CD14-positive monocyte (primary cell): ENCODE measurements around the gene NMT1. TPM values are rescaled to one million over a fixed set of nuclear protein-coding genes. Genes with fewer than 3 reads are reported as not detected.

Source experiments
- DNase-seq, 3 donors: peaks; one replicate each; pipeline ENCODE4 v3.0.0-alpha.2; 2011 to 2022
- H2AFZ ChIP-seq: 2 replicates; pipeline ENCODE4 v1.6.0; 2012; ENCODE audit warnings: mild to moderate bottlenecking, low read depth, low read length, inconsistent platforms; ENCODE audit not compliant: insufficient read depth, poor library complexity, severe bottlenecking
- H3K27ac ChIP-seq, 2 donors: 1 replicate in 1 of 2; 2 replicates in 1 of 2; pipeline ENCODE4 v1.5.1; 2012 to 2013; ENCODE audit warnings: low read length in 2 of 2, control low read depth in 1 of 2, inconsistent platforms in 1 of 2, low read depth in 1 of 2, mild to moderate bottlenecking in 1 of 2
- H3K27me3 ChIP-seq, 2 donors: one replicate each; pipeline versions ENCODE4 v1.6.0 to v1.6.1; 2011 to 2013; ENCODE audit warnings: low read length in 2 of 2; ENCODE audit not compliant: control insufficient read depth in 2 of 2, insufficient read depth in 2 of 2
- H3K36me3 ChIP-seq, 2 donors: replicated peaks in 1 of 2; 1 replicate in 1 of 2; 2 replicates in 1 of 2; pipeline versions ENCODE4 v1.5.1 to v1.6.1; 2012 to 2013; ENCODE audit warnings: low read length in 2 of 2, control low read depth in 1 of 2, inconsistent platforms in 1 of 2, mild to moderate bottlenecking in 1 of 2; ENCODE audit not compliant: insufficient read depth in 2 of 2, control insufficient read depth in 1 of 2
- H3K4me1 ChIP-seq, 2 donors: 1 replicate in 1 of 2; 2 replicates in 1 of 2; pipeline versions ENCODE4 v1.5.1 to v1.6.1; 2012 to 2013; ENCODE audit warnings: low read length in 2 of 2, control low read depth in 1 of 2, inconsistent platforms in 1 of 2, mild to moderate bottlenecking in 1 of 2, moderate library complexity in 1 of 2; ENCODE audit not compliant: insufficient read depth in 2 of 2, control insufficient read depth in 1 of 2
- H3K4me2 ChIP-seq: replicated peaks from 2 replicates; pipeline ENCODE3; 2012; ENCODE audit warnings: low read length, moderate library complexity, mild to moderate bottlenecking; ENCODE audit not compliant: poor library complexity, severe bottlenecking; ENCODE audit errors: extremely low read depth
- H3K4me3 ChIP-seq, 3 experiments: fragments of 200-600 bp in 1 of 3; sonication (generic) in 1 of 3; replicated peaks in 1 of 3; 1 replicate in 2 of 3; 2 replicates in 1 of 3; pipeline ENCODE4 v1.5.1; 2011 to 2013; ENCODE audit warnings: low read length in 3 of 3, mild to moderate bottlenecking in 3 of 3, control low read depth in 2 of 3, low read depth in 2 of 3, inconsistent platforms in 1 of 3, moderate library complexity in 1 of 3
- H3K79me2 ChIP-seq: 2 replicates; pipeline ENCODE4 v1.6.0; 2012; ENCODE audit warnings: mild to moderate bottlenecking, control low read depth, inconsistent platforms, low read length, moderate library complexity; ENCODE audit not compliant: insufficient read depth
- H3K9ac ChIP-seq: 2 replicates; pipeline ENCODE4 v1.6.0; 2017; ENCODE audit warnings: low read length, mild to moderate bottlenecking; ENCODE audit not compliant: insufficient read depth, poor library complexity, severe bottlenecking
- H3K9me3 ChIP-seq, 2 donors: replicated peaks in 1 of 2; 1 replicate in 1 of 2; 2 replicates in 1 of 2; pipeline versions ENCODE4 v1.5.1 to v1.6.1; 2012 to 2013; ENCODE audit warnings: low read length in 2 of 2, control low read depth in 1 of 2; ENCODE audit not compliant: control insufficient read depth in 1 of 2, insufficient read depth in 1 of 2
- H4K20me1 ChIP-seq: 2 replicates; pipeline ENCODE4 v1.6.0; 2012; ENCODE audit warnings: mild to moderate bottlenecking, low read length, control low read depth, moderate library complexity; ENCODE audit not compliant: insufficient read depth
- H3K27ac Mint-ChIP-seq, 7 donors: one replicate each; pipeline ENCODE4 v1.8.0; 2020; ENCODE audit warnings: mild to moderate bottlenecking in 7 of 7, mixed read lengths in 7 of 7, moderate library complexity in 6 of 7, inconsistent platforms in 2 of 7
- H3K27me3 Mint-ChIP-seq, 3 donors: one replicate each; pipeline ENCODE4 v1.8.0; 2021 to 2022; ENCODE audit warnings: low read depth in 3 of 3, mild to moderate bottlenecking in 3 of 3, mixed read lengths in 3 of 3, moderate library complexity in 3 of 3, inconsistent platforms in 1 of 3
- H3K36me3 Mint-ChIP-seq, 2 donors: one replicate each; pipeline ENCODE4 v1.8.0; 2020; ENCODE audit warnings: mixed read lengths in 2 of 2, inconsistent platforms in 1 of 2, mild to moderate bottlenecking in 1 of 2
- H3K4me1 Mint-ChIP-seq: one replicate; pipeline ENCODE4 v1.8.0; 2020; ENCODE audit warnings: mild to moderate bottlenecking, mixed read lengths
- H3K4me3 Mint-ChIP-seq, 2 donors: one replicate each; pipeline ENCODE4 v1.8.0; 2020; ENCODE audit warnings: mild to moderate bottlenecking in 2 of 2, mixed read lengths in 2 of 2, moderate library complexity in 1 of 2
- H3K9me3 Mint-ChIP-seq, 7 donors: one replicate each; pipeline ENCODE4 v1.8.0; 2020 to 2022; ENCODE audit warnings: mixed read lengths in 7 of 7, mild to moderate bottlenecking in 6 of 7, moderate library complexity in 6 of 7, inconsistent platforms in 2 of 7
- WGBS: methylation state at CpG from one replicate; pipeline ENCODE4 v1.1.5; 2013; ENCODE audit warnings: missing lambda C conversion rate; ENCODE audit not compliant: insufficient coverage; 5-methylcytosine and 5-hydroxymethylcytosine counted together
- intact Hi-C, 2 donors: fragments of 100-400 bp; cut with micrococcal nuclease; formaldehyde crosslinking; loops; one replicate each; pipeline versions ENCODE4 v1.15.0 to v1.15.1; 2023
- polyA plus RNA-seq, 3 donors: library from polyadenylated mRNA; depleted of rRNA in 1 of 3; unstranded in 2 of 3; stranded (reverse) in 1 of 3; fragments of 300-500 nt in 2 of 3; fragments of >200 nt in 1 of 3; fragmentation: Illumina TruSeq in 2 of 3; gene quantifications; 1 replicate in 2 of 3; 2 replicates in 1 of 3; pipeline ENCODE4 v1.2.3, GENCODE V29; 2012 to 2021
- TF ChIP-seq, protein P1 (sequence below): fragments of 200-600 bp; IDR thresholded peaks from one replicate; pipeline ENCODE4 v1.8.0; 2022; ENCODE audit warnings: antibody characterized with exemption, mild to moderate bottlenecking

NMT1 gene
- polyA plus RNA-seq, 3 donors = 27.2 to 50.2 (median 45.1) TPM

DNA sequence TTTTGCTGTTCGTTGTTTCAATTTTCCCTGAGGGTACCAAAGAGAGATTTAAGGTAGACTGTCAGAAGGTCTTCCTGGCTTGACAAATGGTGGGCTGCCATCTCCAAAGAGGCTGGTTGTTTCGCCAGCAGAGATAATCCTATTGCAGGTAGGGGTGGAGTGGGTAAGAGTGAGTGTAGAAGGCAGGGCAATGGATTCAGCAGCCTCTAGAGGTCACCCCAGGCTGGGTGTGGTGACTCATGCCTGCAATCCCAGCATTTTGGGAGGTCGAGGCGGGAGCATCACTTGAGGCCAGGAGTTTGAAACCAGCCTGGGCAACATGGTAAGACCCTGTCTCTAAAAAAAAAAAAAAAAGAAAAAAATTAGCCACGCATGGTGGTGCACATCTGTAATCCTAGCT lies 44.3 kb upstream of the NMT1 start:
- H3K36me3 Mint-ChIP-seq = peaks cover 6 to 19% of the 10 kb centered on the region in 2 donors
- peaks cover 16 to 23% of the 10 kb centered on the region in 2 donors for H3K4me1 ChIP-seq
- no peak overlapping the region for H3K27ac Mint-ChIP-seq
- DNase-seq = no peak
- H3K79me2 ChIP-seq = no peaks in the 10 kb centered on the region
- 92% methylated on average over 2 of the region's 5 CpGs for WGBS
- no peaks in the 10 kb centered on the region for H3K36me3 ChIP-seq
- H3K4me3 Mint-ChIP-seq = no peak overlapping the region
- intact Hi-C loops = no loop called here
- peaks cover 33 to 40% of the 10 kb centered on the region in 2 donors for H3K27me3 ChIP-seq
- H4K20me1 ChIP-seq = no peaks in the 10 kb centered on the region
- TF ChIP-seq, protein P1, sequence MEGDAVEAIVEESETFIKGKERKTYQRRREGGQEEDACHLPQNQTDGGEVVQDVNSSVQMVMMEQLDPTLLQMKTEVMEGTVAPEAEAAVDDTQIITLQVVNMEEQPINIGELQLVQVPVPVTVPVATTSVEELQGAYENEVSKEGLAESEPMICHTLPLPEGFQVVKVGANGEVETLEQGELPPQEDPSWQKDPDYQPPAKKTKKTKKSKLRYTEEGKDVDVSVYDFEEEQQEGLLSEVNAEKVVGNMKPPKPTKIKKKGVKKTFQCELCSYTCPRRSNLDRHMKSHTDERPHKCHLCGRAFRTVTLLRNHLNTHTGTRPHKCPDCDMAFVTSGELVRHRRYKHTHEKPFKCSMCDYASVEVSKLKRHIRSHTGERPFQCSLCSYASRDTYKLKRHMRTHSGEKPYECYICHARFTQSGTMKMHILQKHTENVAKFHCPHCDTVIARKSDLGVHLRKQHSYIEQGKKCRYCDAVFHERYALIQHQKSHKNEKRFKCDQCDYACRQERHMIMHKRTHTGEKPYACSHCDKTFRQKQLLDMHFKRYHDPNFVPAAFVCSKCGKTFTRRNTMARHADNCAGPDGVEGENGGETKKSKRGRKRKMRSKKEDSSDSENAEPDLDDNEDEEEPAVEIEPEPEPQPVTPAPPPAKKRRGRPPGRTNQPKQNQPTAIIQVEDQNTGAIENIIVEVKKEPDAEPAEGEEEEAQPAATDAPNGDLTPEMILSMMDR = peak; percentile 15
- peaks cover 0 to 23% (median 10%) of the 10 kb centered on the region in 7 donors for H3K9me3 Mint-ChIP-seq
- H2AFZ ChIP-seq = no peak overlapping the region
- H3K4me2 ChIP-seq = no peak overlapping the region
- H3K27ac ChIP-seq = no peak overlapping the region
- H3K9me3 ChIP-seq = peaks cover 0 to 13% of the 10 kb centered on the region in 2 donors
- H3K4me3 ChIP-seq = no peak overlapping the region
- H3K27me3 Mint-ChIP-seq = peaks cover 39 to 49% (median 43%) of the 10 kb centered on the region in 3 donors
- peaks cover 29% of the 10 kb centered on the region for H3K4me1 Mint-ChIP-seq
- H3K9ac ChIP-seq = no peak overlapping the region

DNA sequence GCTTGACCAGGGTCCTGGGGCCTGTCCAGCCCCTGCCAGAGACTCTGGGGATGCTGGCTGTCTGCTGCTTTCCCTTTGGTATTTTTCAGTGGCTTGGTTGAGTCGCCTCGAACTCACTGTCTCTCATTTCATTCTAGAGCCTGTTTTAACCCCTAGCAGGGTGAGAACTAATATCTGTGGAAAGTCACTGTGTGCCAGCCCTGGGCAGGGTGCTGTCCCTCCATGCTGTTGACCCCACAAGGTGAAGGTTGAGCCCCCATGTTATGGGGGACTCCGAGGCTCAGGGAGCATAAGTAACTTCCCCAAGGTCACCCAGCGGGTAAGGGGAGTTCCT lies 42.6 kb upstream of the NMT1 start:
- Mint-ChIP-seq H3K9me3 (peaks cover 0 to 23% (median 10%) of the 10 kb centered on the region in 7 donors), H3K27me3 (peaks cover 39 to 49% (median 43%) of the 10 kb centered on the region in 3 donors), H3K36me3 (peaks cover 10 to 19% of the 10 kb centered on the region in 2 donors), H3K27ac (peak overlapping the region in 3 of 7 donors; percentile 71 to 89 (median 73)), H3K4me3 (peak overlapping the region; percentile 91 to 95), H3K4me1 (peaks cover 29% of the 10 kb centered on the region)
- Histone ChIP-seq H3K4me2 (peak overlapping the region; percentile 81), H3K4me3 (peak overlapping the region in 2 of 3 experiments; percentile 7 to 74), H3K27me3 (peaks cover 33 to 40% of the 10 kb centered on the region in 2 donors), H3K9me3 (peaks cover 0 to 13% of the 10 kb centered on the region in 2 donors), H3K9ac (peak overlapping the region; percentile 15), H3K4me1 (peaks cover 16 to 29% of the 10 kb centered on the region in 2 donors), H2AFZ (peak overlapping the region; percentile 78), H3K79me2 (no peaks in the 10 kb centered on the region), H3K27ac (no peak overlapping the region), H3K36me3 (no peaks in the 10 kb centered on the region), H4K20me1 (no peaks in the 10 kb centered on the region)
- WGBS = 8% methylated on average over 2 of the region's 4 CpGs
- TF ChIP-seq, protein P1 = no peak
- peak in 1 of 3 donors; percentile 8 for DNase-seq
- intact Hi-C loops = no loop called here
